HG03039 (cell line): ENCODE data around the gene BRD3.
A peak's percentile ranks its signal among the peaks of the same experiment; 100 is the strongest.
"Not testable (repeated sequence)": the region's sequence is repeated elsewhere in the genome, so short reads cannot be mapped to it uniquely, and the experiment has no call there.

Source experiments
- ATAC-seq: cut with Tn5 transposase; IDR thresholded peaks from one replicate; pipeline ENCODE4 v1.9.1; 2021; ENCODE audit warnings: mild to moderate bottlenecking, moderate library complexity; ENCODE audit not compliant: unreplicated experiment

BRD3 gene

GRCh38 chr9:134067904-134068743 lies at the start of gene BRD3:
Gene BRD3, minus strand, starts transcription at chr9:134068026. Its CDS starts 14,549 bp downstream, at chr9:134053477.
- peak; percentile 77 for ATAC-seq

- no peak for ATAC-seq
These were observed 44.7 kb upstream of the BRD3 start for GRCh38 chr9:134112561-134112960.

GRCh38 chr9:134111064-134111463 lies 43.2 kb upstream of the BRD3 start:
- ATAC-seq = no peak

GRCh38 chr9:134103391-134103998 lies 35.7 kb upstream of the BRD3 start:
- ATAC-seq = no peak

- ATAC-seq = no peak
These were observed 33.9 kb upstream of the BRD3 start for GRCh38 chr9:134101623-134102149.

- not testable (repeated sequence) for ATAC-seq
These were observed 33.3 kb upstream of the BRD3 start for GRCh38 chr9:134101133-134101532.

- ATAC-seq = no peak
These were observed 32.2 kb upstream of the BRD3 start for GRCh38 chr9:134100040-134100439.

- no peak for ATAC-seq
These were observed 31.4 kb upstream of the BRD3 start for GRCh38 chr9:134099123-134099761.

GRCh38 chr9:134089972-134090371 lies 22.1 kb upstream of the BRD3 start:
- no peak for ATAC-seq

- no peak for ATAC-seq
These were observed 20.4 kb upstream of the BRD3 start for GRCh38 chr9:134088063-134088725.

- no peak for ATAC-seq
These were observed 17.8 kb upstream of the BRD3 start for GRCh38 chr9:134085674-134086073.

- no peak for ATAC-seq
These were observed 15.6 kb upstream of the BRD3 start for GRCh38 chr9:134083451-134083850.

- ATAC-seq = no peak
These were observed 8.8 kb upstream of the BRD3 start for GRCh38 chr9:134076644-134077043.

GRCh38 chr9:134075689-134076088 lies 7.9 kb upstream of the BRD3 start:
- not testable (repeated sequence) for ATAC-seq

GRCh38 chr9:134073500-134073899 lies 5.7 kb upstream of the BRD3 start:
- ATAC-seq = no peak

GRCh38 chr9:134072683-134073082 lies 4.9 kb upstream of the BRD3 start:
- ATAC-seq = not testable (repeated sequence)

- ATAC-seq = no peak
These were observed 3.3 kb upstream of the BRD3 start for GRCh38 chr9:134071149-134071548.

GRCh38 chr9:134069480-134070399 lies 1.9 kb upstream of the BRD3 start:
- no peak for ATAC-seq

- no peak for ATAC-seq
These were observed 1.1 kb upstream of the BRD3 start for GRCh38 chr9:134068744-134069479.
